ENCODE measurements around the gene TRMO. TPM values are rescaled to one million over a fixed set of nuclear protein-coding genes. Genes with fewer than 3 reads are reported as not detected.

Gene TRMO
- total RNA-seq, 1 experiment from 2014 or later = 10.4 TPM

- CTCF ChIA-PET = no interaction called here
- TF ChIP-seq POLR2AphosphoS5 (IDR thresholded peaks at IDR 0.05; ENCODE audit: low read depth, low read length) (no peak), REST (IDR thresholded peaks at IDR 0.05; ENCODE audit: insufficient read depth in 1 of 2, low read depth in 2 of 2, low read length in 1 of 2) (no peak), TCF7L2 (IDR thresholded peaks at IDR 0.05; ENCODE audit: low read depth, low read length) (no peak), SIN3A (IDR thresholded peaks at IDR 0.05; ENCODE audit: borderline replicate concordance, insufficient read depth, low read depth, low read length) (no peak), CTCF (IDR thresholded peaks at IDR 0.05) (no peak)
- H3K36me3 ChIP-seq (ENCODE audit: control insufficient read depth, insufficient read depth, low read length) = no peaks in the 10 kb centered on the region; the same call in none of the 2 replicates
- no TSS peak for BruUV-seq (replicated peaks)
- POLR2A ChIA-PET = no interaction called here
- ATAC-seq (no peak), DNase-seq (ENCODE audit: low read depth, low spot score) (no peak)
- intact Hi-C loops (cut with micrococcal nuclease; ENCODE audit: unreplicated experiment) (no loop called here), in situ Hi-C loops (cut with HindIII; ENCODE audit: low pct_unique_long_range_greater_than_20kb, low sequenced_read_pairs) (no loop called here)
- H3K9me3 ChIP-seq (ENCODE audit: control insufficient read depth, insufficient read depth, low read depth, low read length) = no peaks in the 10 kb centered on the region
- H3K4me1 ChIP-seq (ENCODE audit: control insufficient read depth, insufficient read depth, low read length) = no peaks in the 10 kb centered on the region
- H3K27ac ChIP-seq (ENCODE audit: low read length) = no peak overlapping the region
- no peaks in the 10 kb centered on the region for H3K27me3 ChIP-seq (ENCODE audit: control insufficient read depth, insufficient read depth, low read length)
- H3K4me3 ChIP-seq (ENCODE audit: low read depth in 2 of 2, low read length in 2 of 2) = no peak overlapping the region
Measured at GRCh38 chr9:97907632-97908031, 14.7 kb downstream of the TRMO start.

- no peak for TF ChIP-seq POLR2AphosphoS5 (IDR thresholded peaks at IDR 0.05; ENCODE audit: low read depth, low read length)
- TF ChIP-seq REST (IDR thresholded peaks at IDR 0.05; ENCODE audit: insufficient read depth in 1 of 2, low read depth in 2 of 2, low read length in 1 of 2) = no peak
- no peak for TF ChIP-seq SIN3A (IDR thresholded peaks at IDR 0.05; ENCODE audit: borderline replicate concordance, insufficient read depth, low read depth, low read length)
- TF ChIP-seq TCF7L2 (IDR thresholded peaks at IDR 0.05; ENCODE audit: low read depth, low read length) = no peak
- no peak for TF ChIP-seq CTCF (IDR thresholded peaks at IDR 0.05)
- CTCF ChIA-PET = no interaction called here
- Histone ChIP-seq H3K4me3 (ENCODE audit: low read depth in 2 of 2, low read length in 2 of 2) (no peak overlapping the region), H3K4me1 (ENCODE audit: control insufficient read depth, insufficient read depth, low read length) (no peaks in the 10 kb centered on the region), H3K9me3 (ENCODE audit: control insufficient read depth, insufficient read depth, low read depth, low read length) (no peaks in the 10 kb centered on the region), H3K27me3 (ENCODE audit: control insufficient read depth, insufficient read depth, low read length) (no peaks in the 10 kb centered on the region), H3K27ac (ENCODE audit: low read length) (no peak overlapping the region), H3K36me3 (ENCODE audit: control insufficient read depth, insufficient read depth, low read length) (no peaks in the 10 kb centered on the region; the same call in none of the 2 replicates)
- BruUV-seq (replicated peaks) = no TSS peak
- ATAC-seq (no peak), DNase-seq (ENCODE audit: low read depth, low spot score) (no peak)
- POLR2A ChIA-PET = no interaction called here
- in situ Hi-C loops (cut with HindIII; ENCODE audit: low pct_unique_long_range_greater_than_20kb, low sequenced_read_pairs) = no loop called here
- intact Hi-C loops (cut with micrococcal nuclease; ENCODE audit: unreplicated experiment) = no loop called here
Measured at GRCh38 chr9:97907046-97907445, 15.3 kb downstream of the TRMO start.

Measured in Panc1 (cell line).